NCI-H748 (cell line): ENCODE results near the gene KPTN.

Experiments used
- DNase-seq: peaks from one replicate; lab custom pipeline; 2025; ENCODE audit not compliant: unreplicated experiment; lab: John Stamatoyannopoulos, UW

The KPTN gene

GRCh38 chr19:47483800-47484690 is at the start of gene KPTN:
TSS of gene KPTN (minus strand) at chr19:47484219. CDS start at chr19:47484160, 59 bp downstream.
- DNase-seq = peak; percentile 95

- DNase-seq = no peak
These were observed 47.8 kb upstream of the KPTN start for GRCh38 chr19:47531640-47532387.

GRCh38 chr19:47529018-47529742 is 45.2 kb upstream of the KPTN start:
- no peak for DNase-seq

DNA sequence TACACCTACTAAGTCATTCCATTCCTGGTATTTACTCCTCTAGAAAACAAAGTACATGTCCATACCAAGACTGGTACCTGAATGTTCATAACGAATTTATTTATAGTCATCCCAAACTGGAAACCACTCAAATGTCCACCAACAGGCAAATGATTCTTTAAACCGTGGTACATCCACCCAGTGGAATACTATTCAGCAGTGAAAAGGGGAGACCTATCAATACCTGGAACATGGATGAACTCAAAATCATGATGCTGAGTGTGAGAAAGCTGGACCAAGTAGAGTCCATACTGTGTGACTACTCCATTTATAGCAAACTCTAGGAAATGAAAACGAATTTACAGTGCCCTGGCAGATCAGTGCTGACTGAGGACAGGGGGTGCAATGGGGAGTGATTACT is 42.8 kb upstream of the KPTN start:
- no peak for DNase-seq

- peak; percentile 49 for DNase-seq
These were observed 39.5 kb upstream of the KPTN start for GRCh38 chr19:47523473-47523872.

- DNase-seq = no peak
These were observed 37.6 kb upstream of the KPTN start for GRCh38 chr19:47521473-47522180.

GRCh38 chr19:47520839-47521238 is 36.8 kb upstream of the KPTN start:
- DNase-seq = no peak

DNA sequence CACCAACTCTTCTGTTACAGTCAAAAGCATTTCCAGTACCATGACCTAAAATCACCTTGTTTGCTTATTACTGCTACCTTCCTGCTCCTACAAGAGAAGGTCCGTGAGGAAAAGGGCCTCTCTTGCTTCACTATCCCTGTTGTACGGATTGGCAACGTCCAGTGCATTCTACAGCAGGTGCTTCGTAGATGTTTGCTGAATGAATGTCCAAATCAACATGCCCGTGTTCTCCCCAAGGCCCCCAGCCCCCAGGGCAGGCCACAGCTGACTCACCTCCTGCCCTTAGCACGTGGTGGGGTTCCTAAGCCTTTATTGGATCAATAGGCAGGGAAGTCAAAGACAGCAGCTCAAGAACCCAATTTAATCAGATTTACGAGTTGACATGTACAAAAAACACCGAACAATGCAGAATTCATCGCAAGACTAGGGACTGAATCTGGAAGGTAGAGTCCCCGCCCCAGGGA is 36.4 kb upstream of the KPTN start:
- DNase-seq = no peak

- no peak for DNase-seq
These were observed 34.8 kb upstream of the KPTN start for GRCh38 chr19:47518854-47519253.

- no peak for DNase-seq
These were observed 34.1 kb upstream of the KPTN start for GRCh38 chr19:47518139-47518538.

DNA sequence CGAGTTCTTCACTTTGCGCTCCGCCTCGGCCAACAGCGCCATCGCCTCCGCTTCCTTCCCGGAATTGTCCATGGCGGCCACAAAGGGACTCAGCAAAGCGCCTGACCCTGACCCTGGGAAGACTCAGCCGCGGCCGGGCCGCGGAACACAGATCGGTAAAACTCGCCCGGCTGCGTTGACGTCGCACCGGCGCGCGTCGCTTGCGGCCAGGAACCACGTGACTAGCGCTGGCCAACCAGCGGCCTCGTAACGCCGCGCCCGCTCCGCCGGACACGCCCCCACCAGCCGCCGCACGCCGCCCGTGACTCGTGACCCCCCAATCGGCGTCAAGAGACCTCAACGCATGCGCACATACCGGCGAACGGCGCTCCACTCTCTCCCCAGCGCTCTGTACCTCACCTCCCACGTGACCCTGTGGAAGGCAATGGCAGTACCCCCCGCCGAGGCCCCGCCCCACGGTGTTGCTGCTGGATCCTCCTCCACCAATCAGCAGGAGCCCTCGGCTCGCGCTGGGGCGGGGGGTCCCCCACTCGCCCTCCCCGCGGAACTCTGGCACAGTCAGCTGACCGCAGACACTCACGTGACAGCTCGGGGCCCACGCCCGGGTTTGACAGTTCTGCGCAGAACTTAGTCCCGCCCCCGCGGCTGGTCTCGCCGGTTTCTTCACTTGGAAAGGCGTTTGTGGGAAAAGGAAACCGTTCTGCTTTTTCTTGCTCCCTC is 31.0 kb upstream of the KPTN start, which contains the start of gene NAPA:
TSS of gene NAPA (minus strand) at position 195 of the 720 bp plus-strand sequence. CDS start at position 72, 123 bp downstream.
- peak; percentile 100 for DNase-seq

DNA sequence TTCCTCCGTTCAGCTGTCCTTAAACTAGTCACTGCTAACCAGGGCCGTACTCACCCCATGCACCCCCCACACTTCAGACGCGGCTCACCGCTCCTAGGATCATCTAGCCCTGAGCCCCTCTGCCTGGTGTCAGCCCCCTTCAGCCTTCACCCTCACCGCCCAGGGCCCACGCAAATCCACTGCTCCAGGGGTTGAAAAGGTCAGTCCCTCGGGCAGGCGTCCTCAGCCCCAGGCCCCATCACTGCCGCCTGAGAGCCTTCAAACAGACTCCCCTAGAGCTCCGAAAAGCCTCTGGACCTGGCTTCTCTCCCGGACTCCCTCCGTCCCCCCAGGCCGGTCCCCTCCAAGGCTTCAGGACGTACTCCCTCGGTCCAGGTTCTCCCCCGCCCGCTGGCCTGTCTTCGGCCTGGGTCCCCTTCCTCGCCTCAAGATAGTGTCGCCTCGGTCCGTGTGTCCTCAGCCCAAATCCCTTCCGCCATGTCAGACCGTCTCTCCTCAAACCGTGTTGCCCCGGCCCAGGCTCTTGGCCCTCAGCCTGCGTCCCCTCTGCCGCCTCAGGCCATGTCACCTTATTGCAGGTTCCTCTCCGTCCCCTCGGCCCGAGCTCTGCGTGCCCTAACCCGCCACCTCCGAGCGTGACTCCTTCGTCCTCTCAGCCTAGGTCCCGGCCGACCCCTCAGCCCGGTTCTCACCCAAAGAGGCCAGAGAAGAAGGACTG is 30.3 kb upstream of the KPTN start:
- no peak for DNase-seq

DNA sequence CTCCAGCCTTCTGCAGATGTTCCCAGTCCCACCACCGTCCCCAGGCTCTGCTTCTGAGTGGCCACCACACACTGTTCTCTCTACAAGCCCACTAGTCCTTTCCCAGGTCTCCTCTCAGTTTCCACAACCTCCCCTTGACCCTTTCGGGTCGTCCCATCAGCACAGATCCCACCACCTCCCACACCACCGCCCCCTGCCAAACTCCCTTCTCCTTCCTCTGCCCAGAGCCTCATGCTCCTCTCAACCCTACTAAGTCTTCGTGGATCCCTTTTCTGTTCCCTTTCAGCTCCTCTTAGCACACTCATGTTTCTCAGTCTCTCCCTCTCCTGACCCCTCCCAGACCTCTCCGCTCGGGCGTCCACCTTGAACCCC is 28.9 kb upstream of the KPTN start:
- no peak for DNase-seq

GRCh38 chr19:47512183-47512947 is 28.3 kb upstream of the KPTN start:
- DNase-seq = no peak

DNA sequence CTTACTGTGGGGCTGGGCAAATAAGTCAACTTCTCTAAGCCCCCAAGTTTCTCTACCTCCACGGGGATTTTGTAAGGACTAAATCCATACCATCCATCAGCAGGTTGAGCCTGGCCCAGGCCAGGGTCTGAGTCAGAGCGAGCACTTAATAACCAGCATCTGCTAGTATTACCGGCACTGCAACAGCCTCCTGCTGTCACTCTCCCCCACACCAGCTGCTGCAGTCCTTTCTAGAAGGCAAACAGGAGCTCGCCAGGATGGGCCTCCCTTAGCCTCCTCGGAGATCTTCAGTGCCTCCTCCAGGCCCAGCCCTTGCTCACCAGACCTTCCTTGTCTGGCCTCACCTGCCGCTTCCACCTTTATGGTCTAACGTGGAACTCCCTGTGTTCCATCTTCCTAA is 27.7 kb upstream of the KPTN start:
- no peak for DNase-seq

GRCh38 chr19:47511128-47511517 is 27.1 kb upstream of the KPTN start:
- no peak for DNase-seq

- DNase-seq = no peak
These were observed 26.6 kb upstream of the KPTN start for GRCh38 chr19:47510516-47511127.

GRCh38 chr19:47509973-47510372 is 26.0 kb upstream of the KPTN start:
- DNase-seq = no peak
